Activated T-helper 1 cell treated with anti-CD3 and anti-CD28 coated beads, Interleukin-2, amount 50 U/mL, for 16 hours (primary cell): ENCODE results near the gene FOLR2.
"Not testable (repeated sequence)": the region's sequence is repeated elsewhere in the genome, so short reads cannot be mapped to it uniquely, and the experiment has no call there.

ENCODE experiments used
- DNase-seq, 2 donors: peaks; one replicate each; pipeline ENCODE4 v3.0.0-alpha.2; 2020; ENCODE audit warnings: low read depth in 1 of 2, low spot score in 1 of 2

The FOLR2 gene

DNA sequence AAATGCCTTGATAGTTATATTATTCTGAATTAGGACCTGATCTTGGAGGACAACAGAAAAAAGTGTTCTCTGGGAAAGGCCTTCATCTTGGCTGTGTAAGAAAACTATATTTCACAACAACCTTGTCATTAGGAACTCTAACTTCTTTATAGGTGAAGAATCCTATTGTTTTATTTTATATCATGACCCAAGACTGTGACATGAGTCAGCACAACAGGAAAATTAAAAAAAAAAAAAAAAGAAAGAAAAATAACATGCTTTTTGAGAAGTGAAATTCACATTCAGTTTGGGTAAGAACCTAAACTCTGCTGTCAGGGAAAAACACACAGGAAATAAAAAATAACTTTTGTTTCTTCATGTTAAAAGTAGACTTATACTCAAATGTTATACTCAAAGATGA lies 11.7 kb upstream of the FOLR2 start:
- DNase-seq: no peak

DNA sequence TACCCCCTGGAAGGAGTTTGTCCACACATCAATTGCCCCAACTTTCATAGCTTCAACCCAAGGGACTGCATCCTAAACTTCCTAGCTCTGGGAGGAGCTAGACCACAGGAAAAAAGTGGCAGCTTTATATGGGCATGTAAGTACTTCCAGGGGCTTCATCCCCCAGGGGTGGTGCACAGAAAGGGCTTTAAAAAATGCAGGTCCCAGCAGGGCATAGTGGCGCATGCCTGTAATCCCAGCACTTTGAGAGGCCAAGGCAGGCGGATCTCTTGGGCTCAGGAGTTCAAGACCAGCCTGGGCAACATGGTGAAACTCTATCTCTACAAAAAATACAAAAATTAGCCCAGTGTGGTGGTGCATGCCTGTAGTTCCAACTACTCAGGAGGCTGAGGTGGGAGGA lies 9.8 kb upstream of the FOLR2 start:
- DNase-seq: not testable (repeated sequence)

DNA sequence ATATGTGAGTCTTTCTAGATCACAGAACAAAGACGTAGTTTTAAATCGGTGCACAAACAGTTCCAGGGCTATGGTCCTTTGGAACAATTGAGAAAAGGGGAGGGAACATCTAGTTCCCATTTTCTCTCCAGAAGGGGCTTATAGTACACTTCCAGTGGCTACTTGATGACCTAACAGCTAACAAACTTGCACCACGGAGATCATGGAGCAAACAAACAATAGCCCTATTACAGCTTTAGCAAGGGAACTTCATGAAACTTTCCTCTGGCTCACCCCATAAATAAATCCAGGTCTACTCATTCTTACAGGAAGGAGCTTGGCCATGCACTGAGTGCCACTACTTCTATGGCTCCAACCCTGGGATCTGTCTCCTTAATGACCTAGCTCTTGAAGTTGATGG lies 8.3 kb upstream of the FOLR2 start:
- DNase-seq: no peak

DNA sequence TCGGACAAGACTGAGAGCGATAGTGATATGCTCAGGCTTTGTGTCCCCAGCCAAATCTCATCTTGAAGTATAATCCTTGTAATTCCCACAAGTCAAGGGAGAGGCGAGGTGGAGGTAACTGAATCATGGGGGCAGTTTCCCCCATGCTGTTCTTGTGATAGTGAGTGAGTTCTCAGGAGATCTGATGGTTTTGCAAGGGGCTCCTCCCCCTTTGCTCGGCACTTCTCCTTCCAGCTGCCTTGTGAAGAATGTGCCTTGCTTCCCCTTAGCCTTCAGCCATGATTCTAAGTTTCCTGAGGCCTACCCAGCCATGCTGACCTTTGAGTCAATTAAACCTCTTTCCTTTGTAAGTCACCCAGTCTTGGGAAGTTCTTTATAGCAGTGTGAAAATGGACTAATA lies 7.5 kb upstream of the FOLR2 start:
- DNase-seq: no peak

DNA sequence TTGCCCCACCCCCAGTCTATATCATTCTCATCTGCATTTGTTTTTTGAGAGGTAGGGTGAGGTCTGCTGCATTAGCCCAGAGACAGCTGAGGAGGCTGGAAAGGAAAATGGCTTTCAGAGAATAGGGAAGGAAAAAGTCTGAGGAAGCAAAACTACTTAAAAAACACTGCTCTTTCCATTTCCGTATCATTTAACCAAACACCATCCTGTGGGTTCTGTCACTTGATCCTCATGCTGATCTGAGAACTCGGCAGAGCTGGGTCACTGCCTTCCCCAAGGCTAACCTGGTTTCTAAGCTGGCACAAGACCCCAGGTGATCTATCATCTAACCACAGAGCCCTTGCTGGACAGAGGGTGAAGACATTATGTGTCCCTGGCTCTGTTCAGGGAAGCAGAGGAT lies 1.2 kb downstream of the FOLR2 start:
- no peak for DNase-seq

DNA sequence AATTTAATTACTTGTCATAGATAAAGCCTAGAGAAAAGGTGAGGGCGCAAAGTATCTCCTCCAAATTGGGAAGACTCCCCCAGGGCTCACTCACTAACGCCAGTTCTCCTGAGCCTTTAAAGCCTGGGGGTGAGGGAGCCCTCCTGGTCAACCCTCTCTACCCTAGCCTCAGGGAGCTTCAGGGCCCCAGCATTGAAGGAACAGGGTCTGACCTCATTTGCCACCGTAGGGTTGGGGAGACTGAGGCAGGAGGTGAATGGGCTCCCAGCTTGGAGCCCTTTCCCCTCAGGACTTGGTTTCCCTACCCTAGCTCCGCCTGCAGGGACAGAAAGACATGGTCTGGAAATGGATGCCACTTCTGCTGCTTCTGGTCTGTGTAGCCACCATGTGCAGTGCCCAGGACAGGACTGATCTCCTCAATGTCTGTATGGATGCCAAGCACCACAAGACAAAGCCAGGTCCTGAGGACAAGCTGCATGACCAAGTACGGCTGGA lies 1.7 kb downstream of the FOLR2 start:
- DNase-seq: no peak

DNA sequence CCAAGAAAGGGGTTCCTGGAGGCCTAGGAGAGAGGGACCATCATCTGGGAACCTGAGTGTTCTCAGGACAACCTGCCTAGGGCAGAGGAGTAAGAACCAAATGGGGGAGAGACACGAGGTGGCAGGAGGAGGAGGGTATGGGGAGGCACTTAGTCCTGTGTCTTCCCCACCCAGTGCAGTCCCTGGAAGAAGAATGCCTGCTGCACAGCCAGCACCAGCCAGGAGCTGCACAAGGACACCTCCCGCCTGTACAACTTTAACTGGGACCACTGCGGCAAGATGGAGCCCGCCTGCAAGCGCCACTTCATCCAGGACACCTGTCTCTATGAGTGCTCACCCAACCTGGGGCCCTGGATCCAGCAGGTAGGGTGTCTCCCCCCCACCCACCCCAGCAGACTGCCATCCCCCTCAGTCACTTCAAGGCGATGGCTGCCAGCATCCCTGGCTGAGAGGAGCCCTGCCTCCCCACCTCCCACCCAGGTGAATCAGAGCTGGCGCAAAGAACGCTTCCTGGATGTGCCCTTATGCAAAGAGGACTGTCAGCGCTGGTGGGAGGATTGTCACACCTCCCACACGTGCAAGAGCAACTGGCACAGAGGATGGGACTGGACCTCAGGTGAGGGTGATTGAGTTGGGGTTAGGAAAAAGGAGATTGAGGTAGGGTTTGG lies 4.2 kb downstream of the FOLR2 start:
- no peak for DNase-seq

DNA sequence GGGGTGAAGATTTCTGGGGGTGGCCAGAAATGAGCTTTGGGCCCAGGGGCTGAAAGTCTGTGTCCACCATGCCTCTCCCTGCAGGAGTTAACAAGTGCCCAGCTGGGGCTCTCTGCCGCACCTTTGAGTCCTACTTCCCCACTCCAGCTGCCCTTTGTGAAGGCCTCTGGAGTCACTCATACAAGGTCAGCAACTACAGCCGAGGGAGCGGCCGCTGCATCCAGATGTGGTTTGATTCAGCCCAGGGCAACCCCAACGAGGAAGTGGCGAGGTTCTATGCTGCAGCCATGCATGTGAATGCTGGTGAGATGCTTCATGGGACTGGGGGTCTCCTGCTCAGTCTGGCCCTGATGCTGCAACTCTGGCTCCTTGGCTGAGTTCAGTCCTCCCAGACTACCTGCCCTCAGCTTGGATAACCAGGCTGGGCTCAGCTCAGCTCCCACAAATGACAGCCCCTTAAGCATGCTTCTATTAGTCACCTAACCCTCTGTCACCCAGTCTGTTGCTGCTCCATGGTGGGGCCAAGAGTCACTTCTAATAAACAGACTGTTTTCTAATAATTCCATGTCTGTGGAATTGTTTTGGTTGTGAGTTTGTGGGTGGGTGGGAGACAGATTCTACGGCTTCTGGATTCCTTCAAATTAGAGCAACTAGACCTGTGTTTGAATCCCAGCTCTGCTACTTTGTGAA lies 4.9 kb downstream of the FOLR2 start:
- DNase-seq: no peak

DNA sequence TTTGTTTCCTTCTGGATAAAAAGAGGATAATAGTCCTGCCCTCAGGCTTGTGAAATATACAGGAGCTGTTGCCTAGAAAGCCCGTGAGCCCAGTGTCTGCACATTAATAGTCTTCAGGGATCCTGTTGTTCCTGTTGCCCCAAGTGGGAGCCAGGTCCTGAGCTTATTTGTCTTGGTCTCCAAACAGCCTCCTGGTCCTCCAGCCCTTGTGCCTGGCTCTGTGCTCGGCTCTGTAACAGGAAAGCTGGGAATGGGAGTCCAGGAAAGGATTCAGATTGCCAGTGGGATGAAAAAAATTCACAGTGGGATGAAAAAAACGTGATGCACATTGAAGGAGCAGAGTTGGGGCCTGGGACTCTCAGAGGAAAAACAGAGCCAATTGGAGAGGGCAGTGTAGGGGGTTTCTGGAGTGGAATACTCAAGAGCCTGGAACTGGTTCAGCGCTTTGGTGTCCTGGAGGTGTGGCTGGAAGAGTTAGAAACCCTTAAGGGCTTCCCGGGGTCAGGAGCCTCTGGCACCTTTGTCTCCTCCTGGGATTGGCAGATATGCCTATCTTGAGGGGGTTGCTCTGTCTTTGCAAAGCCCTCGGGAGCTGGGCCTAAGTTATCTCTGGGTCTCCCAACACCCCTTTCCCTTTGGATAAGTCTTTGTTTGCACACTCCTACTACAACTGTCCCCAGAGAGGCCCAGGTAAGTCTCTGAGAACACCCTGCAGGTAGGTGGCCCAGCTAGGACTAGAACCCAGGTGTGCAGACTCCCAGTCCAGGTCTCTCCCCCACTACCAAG lies 5.7 kb downstream of the FOLR2 start:
- DNase-seq: no peak

DNA sequence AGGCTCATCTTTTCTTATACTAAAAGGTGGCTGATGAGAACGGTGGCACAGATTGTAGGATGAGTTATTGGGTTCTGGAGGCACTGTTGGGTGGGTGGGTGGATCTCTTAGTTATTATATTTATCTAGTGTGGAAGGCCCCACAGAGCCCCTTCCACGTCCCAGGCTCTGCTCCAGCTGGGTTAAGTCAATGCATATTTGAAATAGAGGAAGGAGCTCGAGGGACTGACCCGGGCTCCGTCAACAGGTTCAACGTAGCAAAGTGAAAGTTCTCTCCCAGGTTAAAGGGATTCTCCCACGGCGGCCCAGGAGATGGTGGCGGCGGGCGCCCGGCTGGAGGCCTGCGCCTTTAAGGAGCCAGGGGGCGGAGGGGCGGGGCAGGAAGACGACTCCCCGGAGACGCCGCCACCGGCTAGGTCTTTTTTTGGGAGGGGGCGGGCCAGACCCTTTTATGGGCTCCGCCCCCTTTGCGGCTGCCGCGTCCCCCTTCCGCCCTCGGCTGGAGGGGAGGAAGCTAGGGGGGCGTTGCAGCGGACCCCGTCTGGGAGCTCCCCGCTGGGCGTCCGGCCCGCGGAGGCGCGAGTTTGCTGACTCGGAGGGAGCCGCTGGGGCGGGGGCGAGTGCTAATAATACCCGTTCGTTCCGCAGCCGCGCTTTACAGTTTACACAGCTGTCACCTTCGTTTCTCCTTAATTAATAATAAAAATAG lies 6.5 kb downstream of the FOLR2 start:
- peak; percentile 88 to 90 for DNase-seq

DNA sequence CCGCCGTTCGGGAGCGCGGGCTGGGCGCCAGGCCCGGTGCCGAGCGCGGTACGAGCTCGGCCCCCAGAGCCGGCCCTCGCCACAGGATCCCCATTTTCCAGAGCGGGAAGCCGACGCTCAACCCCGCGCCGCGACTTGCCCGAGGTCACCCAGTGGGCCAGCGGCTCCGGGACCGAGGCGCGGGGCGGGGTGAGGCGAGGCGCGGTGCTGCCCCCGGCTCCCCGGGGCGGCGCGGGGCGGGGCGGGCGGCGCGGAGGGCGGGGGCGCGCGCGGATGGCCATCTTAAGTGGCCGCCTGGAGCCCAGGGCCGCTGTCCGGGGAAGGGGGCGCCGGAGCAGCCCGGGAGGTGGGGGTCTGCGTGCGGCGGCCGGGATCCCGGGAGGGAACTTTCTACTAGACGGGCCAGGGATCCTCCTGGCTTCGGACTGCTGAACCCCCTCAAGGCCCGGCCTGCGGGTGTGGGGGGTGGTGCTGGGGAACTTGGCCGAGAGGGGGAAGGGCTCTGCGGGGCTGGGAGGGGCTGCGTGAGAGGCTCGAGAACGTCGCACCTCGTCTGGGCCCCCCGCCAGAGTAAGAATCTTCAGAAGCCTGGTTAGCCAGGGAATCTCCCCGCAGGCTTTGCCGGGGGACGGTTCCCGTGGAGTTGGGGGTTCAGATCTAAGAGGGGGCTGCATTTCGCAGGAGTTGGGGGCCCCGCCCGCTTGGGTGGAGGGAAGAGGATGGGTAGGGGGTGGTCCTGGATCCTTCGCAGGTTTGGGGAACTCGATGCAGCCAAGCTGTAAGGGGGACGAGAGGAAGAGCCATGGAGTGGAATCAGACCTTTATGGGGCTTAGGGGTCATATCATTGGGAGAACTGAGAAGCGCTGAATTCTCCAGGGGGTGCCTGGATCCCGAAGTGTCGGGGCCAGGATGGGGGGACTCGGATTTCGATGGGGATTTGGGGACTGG lies 7.3 kb downstream of the FOLR2 start:
- peak in 1 of 2 donors; percentile 49 for DNase-seq

DNA sequence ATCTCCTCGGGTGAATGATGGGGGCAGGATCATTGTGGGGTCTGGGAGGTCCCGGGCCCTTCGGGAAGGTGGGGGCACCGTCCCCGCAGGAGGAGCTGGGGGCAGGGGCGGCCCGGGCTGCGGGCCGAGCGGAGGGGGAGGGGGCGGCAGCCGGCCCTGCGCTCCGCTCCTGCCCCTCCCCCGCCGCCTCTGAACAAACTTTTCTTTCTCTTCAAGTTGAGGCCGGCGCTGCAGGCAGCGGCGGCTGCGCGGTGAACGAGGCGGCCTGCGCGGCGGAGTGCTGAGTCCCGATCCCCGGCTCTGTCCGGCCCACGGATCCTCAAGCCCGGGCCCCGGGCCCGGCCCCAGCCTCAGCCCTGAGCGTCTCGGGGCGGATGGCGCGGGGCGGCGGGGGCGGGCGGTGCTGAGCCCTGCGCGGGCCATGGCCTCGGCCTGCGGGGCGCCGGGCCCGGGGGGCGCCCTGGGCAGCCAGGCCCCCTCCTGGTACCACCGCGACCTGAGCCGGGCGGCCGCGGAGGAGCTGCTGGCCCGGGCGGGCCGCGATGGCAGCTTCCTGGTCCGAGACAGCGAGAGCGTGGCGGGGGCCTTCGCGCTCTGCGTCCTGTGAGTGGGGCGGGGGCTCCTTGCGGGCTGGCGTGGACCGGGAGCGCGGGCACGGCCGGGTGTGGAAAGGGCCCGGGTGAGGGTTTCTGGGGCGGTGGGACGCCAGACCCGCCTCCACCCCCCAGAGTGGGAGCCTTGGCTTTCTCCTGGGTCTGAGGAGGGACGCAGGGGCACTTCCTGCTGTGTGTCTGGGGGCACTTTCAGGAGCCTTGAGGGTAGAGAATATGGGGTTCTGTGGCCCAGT lies 8.2 kb downstream of the FOLR2 start, which contains the start of gene INPPL1:
Gene INPPL1, plus strand, starts transcription at position 204 of the 847 bp plus-strand sequence. Its CDS starts 218 bp downstream, at position 422.
- no peak for DNase-seq

DNA sequence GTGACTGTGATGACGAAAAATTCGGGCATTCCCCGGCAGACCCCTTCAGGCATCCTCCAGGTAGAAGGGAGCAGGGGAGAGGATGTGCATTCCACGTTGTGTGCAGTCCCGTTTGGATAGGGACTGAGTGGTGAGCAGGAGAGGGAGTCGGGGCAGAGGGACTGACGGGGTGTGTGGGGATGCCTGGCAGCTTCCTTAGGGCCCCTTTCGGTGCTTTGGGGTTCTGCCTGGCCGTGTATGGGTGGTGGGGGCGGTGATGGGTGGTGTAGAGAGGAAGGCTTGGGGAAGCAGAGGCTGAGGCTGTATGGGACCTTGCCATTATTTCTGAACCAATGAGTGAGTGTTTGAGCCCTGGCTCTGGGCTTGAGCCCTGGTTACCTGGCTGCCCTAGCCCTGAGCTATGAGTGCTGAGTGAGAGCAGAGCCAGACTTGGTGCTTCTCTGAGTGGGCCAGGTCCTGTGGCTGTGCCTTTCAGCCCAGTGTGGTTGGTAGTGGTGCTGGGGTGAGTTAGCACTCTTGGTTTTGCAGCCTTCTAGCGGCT lies 8.9 kb downstream of the FOLR2 start:
- DNase-seq: no peak

DNA sequence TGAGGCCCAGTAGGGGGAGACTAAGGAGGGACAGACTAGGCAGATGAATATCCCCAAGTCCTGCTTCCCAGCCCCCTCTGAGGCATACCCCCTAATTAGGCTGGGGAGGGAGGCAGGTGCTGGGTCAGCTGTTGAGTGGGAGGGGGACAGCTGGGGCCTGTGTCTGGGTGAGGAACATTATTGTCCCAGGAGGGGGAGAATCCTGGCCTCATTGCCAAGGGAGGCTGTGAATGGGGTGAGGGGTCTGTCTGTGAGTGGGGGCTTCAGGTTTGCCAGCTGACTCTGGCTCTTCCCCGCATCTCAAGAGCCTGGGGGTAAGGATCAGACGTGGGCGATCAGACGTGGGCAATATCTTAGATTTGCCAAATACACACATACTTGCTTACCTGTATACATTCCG lies 10.1 kb downstream of the FOLR2 start:
- no peak for DNase-seq

DNA sequence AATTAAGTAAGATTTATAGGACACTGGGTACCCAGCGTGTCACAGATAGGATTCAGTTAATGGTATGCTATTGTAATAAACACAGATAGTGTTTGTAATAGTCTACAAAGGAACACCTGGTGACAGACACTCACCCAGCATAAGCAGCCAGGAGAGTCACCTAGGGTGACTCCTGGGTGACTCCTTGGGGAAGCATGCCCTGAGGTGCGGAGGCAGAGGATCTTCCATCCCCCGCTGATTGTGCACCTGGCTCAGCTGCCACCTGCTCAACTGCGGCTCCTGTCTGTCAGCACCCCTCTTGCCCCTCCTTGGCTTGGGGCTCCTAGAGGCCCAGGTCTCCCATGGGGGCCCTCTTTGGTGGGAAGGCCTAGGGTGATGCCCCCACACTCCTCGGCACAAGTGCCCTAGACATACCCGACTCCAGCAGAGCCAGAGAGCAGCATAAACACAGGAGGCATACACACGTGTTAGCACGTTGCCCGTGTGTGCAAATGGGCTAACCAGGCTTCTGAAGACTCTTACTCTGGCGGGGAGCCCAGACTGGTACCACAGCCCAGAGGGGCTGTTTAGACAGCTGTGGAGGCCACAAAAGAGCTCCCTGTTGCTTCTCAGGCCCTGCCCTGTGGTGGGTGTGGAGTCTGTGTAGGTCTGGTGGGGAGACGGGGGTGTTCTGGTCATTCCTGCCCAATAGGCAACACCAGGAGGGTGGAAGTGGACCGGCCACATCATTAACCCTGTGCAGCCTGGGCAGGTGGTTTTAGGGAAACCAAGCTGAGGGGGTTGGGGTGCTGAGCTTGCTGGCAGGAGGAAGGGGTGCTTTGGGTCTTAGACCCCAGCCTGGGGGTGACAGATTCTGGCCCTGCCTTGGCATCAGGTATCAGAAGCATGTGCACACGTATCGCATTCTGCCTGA lies 11.0 kb downstream of the FOLR2 start:
- no peak for DNase-seq

DNA sequence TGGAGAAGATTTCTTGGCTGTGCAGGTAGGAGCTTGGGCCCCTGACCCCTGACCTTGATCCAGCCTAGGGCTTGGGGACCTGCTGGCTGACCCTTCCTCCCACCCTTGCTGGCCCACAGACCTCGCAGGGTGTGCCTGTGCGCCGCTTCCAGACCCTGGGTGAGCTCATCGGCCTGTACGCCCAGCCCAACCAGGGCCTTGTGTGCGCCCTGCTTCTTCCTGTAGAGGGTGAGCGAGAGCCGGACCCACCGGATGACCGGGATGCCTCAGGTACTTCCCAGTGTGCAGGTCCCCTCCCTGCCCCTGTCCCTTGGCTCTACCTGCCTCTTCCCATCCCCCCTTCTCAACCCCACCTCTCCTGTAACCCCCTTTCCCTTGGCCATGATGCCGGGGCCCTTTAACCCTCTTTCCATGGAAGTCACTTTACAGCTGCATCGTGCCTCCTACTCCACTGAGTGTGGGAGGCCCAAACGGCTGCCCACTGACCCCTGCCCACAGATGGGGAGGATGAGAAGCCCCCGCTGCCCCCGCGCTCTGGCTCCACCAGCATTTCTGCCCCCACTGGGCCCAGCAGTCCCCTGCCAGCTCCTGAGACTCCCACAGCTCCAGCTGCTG lies 11.7 kb downstream of the FOLR2 start:
- no peak for DNase-seq

DNA sequence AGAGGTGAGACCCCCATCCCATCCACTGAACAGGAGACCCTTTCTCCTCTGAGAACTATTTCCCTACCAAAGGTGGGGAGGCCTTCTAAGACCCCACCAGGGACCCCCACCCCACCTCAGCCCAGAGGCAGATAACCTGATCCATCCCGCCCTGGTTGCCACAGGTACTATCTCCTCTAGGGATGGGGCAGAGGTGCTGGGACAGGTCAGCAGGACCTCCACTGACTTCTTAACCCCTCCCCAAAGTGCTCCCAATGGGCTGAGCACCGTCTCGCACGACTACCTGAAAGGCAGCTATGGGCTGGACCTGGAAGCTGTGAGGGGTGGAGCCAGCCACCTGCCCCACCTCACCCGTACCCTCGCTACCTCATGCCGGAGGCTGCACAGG lies 12.2 kb downstream of the FOLR2 start:
- DNase-seq: no peak
